Adipocyte (in vitro differentiated cells): Measurements from ENCODE around the gene FECH.
"Not testable (repeated sequence)": the region's sequence is repeated elsewhere in the genome, so short reads cannot be mapped to it uniquely, and the experiment has no call there.

Source experiments
- DNase-seq: peaks from one replicate; pipeline ENCODE4 v3.0.0-alpha.2; 2015; ENCODE audit warnings: low read depth
- H3K27me3 ChIP-seq: replicated peaks from 2 replicates; pipeline ENCODE4 v1.7.0; 2013; ENCODE audit warnings: mild to moderate bottlenecking, low read length, moderate library complexity; ENCODE audit not compliant: control insufficient read depth, insufficient read depth
- H3K36me3 ChIP-seq: 2 replicates; pipeline ENCODE4 v1.7.0; 2013; ENCODE audit warnings: low read length, mild to moderate bottlenecking, moderate library complexity; ENCODE audit not compliant: control insufficient read depth, insufficient read depth, severe bottlenecking
- H3K4me1 ChIP-seq: 2 replicates; pipeline ENCODE4 v1.7.0; 2013; ENCODE audit warnings: mild to moderate bottlenecking, low read length, moderate library complexity; ENCODE audit not compliant: control insufficient read depth, insufficient read depth
- H3K4me3 ChIP-seq: 2 replicates; pipeline ENCODE4 v1.7.0; 2013; ENCODE audit warnings: mild to moderate bottlenecking, low read length, moderate library complexity
- H3K9ac ChIP-seq: 2 replicates; pipeline ENCODE4 v1.7.0; 2013; ENCODE audit warnings: mild to moderate bottlenecking, low read length, moderate library complexity
- H3K9me3 ChIP-seq: 2 replicates; pipeline ENCODE4 v1.7.0; 2013; ENCODE audit warnings: mild to moderate bottlenecking, low read length, moderate library complexity; ENCODE audit not compliant: control insufficient read depth

FECH gene

DNA sequence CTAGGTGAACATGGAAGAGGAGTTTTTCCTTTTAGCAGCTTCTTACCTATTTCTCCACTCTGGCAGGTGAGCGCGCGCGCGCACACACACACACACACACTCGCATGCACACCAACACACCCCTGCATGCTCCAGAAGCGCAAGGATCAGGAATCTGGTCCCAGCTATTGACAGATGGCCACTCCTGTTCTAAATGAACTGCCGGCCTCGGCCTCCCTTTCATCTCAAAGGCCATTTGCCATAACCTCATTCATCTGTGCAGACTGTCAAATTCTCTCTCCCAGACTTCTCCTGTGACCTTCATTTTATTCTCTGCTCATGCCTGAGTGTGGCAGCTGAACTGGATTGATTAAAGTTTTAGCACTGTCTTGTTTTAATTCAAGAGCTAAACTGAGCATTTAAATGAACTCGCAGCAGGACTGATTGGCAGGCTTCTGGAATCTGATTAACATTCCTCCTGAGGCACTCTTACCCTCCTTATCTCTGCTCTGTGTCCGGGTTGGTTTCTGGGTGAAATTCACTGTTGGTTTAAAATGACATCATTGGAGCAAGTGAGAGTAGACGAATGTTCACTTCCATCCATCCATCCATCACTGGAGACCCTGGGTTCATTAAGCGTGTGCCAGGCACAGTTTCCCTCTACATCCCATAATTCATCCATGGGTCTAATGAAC lies 58.8 kb downstream of the FECH start:
- no peaks in the 10 kb centered on the region for H3K36me3 ChIP-seq
- no peak for DNase-seq
- no peaks in the 10 kb centered on the region for H3K4me1 ChIP-seq
- peaks cover 5% of the 10 kb centered on the region for H3K9me3 ChIP-seq
- H3K9ac ChIP-seq: no peak overlapping the region
- no peak overlapping the region for H3K4me3 ChIP-seq
- H3K27me3 ChIP-seq: no peaks in the 10 kb centered on the region

DNA sequence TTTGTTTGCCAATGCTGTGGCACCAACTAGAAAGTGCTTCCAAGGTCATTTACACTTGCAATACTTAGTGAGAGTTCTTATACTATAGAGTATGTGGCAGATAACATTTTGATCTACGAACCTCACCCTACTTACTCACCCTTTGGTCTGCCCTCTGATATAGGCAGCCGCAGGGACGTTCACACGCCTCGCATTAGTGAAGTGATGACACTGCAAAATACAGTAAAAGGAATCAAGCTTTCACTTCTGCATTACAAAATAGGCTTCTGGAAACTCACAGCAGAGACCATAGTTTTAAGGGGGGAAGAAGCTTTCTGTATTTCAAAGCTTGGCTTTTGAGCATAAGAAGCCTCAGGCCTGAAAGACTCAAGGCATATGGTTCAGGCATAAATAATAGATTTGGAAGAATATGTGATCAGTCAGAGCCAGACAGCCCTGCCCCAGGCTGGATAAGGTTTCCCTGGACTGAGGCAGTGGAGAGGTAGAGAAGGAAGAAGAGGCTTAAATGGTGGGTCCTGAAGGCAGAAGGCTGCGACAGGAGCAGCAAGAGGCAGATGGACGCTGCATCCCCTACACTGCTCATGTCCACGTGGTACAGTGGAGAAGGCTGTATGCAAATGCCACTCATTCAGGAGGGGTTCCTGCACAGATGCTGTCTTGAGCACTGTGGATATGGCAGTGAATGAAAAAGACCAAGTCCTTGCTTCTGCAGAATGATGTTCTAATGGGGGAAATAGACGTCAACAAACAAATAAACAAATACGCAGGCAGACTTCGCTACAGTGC lies 63.1 kb downstream of the FECH start:
- no peaks in the 10 kb centered on the region for H3K4me1 ChIP-seq

DNA sequence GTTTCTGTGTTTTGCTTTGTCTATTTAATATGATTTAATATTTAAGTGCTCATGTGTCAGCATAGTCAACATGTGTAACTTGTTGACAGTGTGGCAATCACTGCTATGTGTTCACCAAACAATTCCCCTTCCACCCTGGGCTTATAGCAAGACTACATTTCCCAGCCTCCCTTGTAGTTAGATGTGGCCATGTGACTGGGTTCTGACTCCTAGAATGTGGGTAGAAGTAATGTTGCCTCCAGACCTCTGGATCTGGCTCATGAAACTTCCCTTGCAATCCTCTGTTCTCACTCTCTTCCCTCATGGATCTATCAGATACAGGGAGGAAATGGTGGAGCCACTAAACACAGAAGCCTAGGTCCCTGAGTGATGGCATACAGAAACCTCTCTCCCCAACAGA lies 64.2 kb downstream of the FECH start:
- H3K4me3 ChIP-seq, H3K4me1 ChIP-seq, H3K36me3 ChIP-seq, H3K9me3 ChIP-seq, H3K27me3 ChIP-seq, DNase-seq, H3K9ac ChIP-seq: not testable (repeated sequence)

More for the DNA sequence above, 63.1 kb downstream of the FECH start:
- H3K9me3 ChIP-seq: peaks cover 5% of the 10 kb centered on the region
- H3K4me3 ChIP-seq: no peak overlapping the region
- H3K36me3 ChIP-seq: no peaks in the 10 kb centered on the region
- no peak for DNase-seq
- H3K9ac ChIP-seq: no peak overlapping the region
- no peaks in the 10 kb centered on the region for H3K27me3 ChIP-seq

DNA sequence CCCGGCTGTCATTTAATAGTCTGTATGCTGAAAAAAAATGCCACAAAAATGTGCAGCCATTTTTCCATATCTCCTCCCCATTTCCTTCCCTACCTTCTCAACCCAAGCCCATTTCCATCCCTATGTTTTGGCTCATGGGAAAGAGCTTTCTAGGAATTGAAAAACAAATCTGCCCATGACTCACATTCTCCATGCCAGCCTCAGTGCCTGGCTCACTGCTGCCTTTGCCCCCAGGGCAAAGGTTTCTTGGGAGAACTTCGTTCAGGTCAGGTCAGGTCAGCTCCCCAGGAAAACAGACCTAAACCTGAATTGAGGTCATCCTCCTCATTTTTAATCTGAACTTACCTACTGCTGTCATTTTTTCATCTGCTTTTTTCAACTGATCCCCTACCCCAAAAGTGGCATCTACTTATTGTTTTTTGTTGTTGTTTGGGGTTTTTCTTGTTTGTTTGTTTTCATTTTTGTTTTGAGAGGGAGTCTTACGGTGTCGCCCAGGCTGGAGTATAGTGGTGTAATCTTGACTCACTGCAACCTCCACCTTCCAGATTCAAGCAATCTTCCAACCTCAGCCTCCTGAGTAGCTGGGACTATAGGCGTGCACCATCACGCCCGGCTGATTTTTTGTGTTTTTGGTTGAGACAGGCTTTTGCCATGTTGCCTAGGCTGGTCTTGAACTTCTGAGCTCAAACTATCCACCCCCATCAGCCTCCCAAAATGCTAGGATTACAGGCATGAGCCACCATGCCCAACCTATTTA lies 66.7 kb downstream of the FECH start:
- Histone ChIP-seq H3K4me3 (no peak overlapping the region), H3K9ac (no peak overlapping the region), H3K27me3 (no peaks in the 10 kb centered on the region), H3K4me1 (no peaks in the 10 kb centered on the region), H3K36me3 (no peaks in the 10 kb centered on the region), H3K9me3 (no peaks in the 10 kb centered on the region)
- no peak for DNase-seq

DNA sequence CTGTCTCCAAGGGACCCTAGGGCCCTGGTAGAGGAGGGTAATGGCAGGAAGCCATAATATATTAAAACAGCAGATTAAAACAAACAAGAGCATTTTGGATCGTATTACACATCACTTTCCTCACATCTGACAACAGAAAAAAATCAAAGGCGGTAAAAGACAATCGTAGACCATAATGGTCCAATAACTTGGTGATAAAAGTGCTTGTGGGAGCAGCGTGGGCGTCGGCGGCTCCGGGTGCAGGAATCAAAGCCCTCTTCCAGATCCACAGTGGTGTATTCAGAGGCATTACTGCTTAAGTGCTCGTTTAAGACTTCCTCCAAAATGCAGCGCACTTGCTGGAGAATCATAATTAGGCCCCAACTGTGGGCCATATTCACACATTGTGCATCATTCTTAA lies 68.0 kb downstream of the FECH start:
- H3K4me1 ChIP-seq: no peaks in the 10 kb centered on the region
- no peak overlapping the region for H3K4me3 ChIP-seq
- no peaks in the 10 kb centered on the region for H3K27me3 ChIP-seq
- no peaks in the 10 kb centered on the region for H3K36me3 ChIP-seq
- DNase-seq: no peak
- H3K9me3 ChIP-seq: no peaks in the 10 kb centered on the region
- H3K9ac ChIP-seq: no peak overlapping the region

DNA sequence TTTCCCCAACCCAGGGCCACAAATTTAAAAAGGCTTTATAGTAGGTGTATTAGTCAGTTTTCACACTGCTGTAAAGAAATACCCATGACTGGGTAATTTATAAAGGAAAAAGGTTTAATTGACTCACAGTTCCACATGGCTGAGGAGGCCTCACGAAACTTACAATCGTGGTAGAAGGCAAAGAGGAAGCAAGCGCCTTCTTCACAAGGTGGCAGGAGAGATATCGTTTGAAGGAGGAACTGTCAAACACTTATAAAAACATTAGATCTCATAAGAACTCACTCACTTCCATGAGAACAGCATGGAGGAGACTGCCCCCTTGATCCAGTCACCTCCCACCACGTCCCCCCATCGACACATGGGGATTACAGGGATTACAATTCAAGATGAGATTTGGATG lies 70.4 kb downstream of the FECH start:
- Histone ChIP-seq H3K9ac (no peak overlapping the region), H3K4me1 (no peaks in the 10 kb centered on the region), H3K4me3 (no peak overlapping the region), H3K9me3 (no peaks in the 10 kb centered on the region), H3K27me3 (no peaks in the 10 kb centered on the region), H3K36me3 (no peaks in the 10 kb centered on the region)
- DNase-seq: no peak

DNA sequence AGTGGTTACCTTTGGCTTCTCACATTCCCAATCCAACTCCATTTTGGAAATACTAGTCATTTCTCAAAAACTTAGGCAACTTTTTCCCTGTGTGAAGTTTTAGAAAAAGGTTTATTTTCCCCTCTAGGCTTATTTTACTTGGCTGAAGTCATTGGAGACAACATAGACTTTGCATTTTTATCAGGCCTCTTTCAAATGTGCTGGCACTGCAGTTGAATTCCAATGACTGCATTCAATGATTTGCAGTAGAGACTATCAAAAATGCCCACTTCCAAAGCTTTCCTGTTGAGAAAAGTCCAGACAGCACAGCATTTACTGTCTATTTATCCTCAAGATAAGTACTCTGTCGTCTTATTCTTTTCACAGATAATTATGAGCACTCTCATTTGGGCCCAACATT lies 81.3 kb downstream of the FECH start:
- peaks cover 4% of the 10 kb centered on the region for H3K27me3 ChIP-seq
- H3K4me1 ChIP-seq: no peaks in the 10 kb centered on the region
- no peaks in the 10 kb centered on the region for H3K36me3 ChIP-seq
- H3K9me3 ChIP-seq: no peaks in the 10 kb centered on the region
- no peak overlapping the region for H3K4me3 ChIP-seq
- H3K9ac ChIP-seq: no peak overlapping the region
- DNase-seq: peak; percentile 0

DNA sequence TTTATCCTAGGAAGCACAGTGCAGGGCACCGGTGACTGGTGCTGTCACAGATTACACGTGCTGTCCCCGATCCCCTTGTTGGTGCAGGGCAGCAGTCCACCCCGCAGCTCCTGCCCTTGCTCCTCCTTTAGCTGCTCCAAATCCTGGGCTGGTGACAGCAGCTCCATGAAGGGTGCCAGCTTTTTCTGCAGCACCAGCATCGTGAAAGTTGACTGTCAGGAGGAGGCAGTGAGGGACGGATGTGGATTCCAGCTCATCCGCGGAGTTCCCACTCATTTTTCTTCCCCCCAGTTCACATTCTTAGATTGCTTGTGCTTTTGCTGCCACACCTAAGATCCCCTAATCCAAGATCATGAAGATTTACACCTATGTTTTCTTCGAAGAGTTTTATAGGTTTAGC lies 83.9 kb downstream of the FECH start:
- Histone ChIP-seq H3K4me3 (no peak overlapping the region), H3K36me3 (no peaks in the 10 kb centered on the region), H3K9me3 (no peaks in the 10 kb centered on the region), H3K27me3 (peaks cover 3% of the 10 kb centered on the region), H3K9ac (no peak overlapping the region), H3K4me1 (peaks cover 3% of the 10 kb centered on the region)
- DNase-seq: no peak

DNA sequence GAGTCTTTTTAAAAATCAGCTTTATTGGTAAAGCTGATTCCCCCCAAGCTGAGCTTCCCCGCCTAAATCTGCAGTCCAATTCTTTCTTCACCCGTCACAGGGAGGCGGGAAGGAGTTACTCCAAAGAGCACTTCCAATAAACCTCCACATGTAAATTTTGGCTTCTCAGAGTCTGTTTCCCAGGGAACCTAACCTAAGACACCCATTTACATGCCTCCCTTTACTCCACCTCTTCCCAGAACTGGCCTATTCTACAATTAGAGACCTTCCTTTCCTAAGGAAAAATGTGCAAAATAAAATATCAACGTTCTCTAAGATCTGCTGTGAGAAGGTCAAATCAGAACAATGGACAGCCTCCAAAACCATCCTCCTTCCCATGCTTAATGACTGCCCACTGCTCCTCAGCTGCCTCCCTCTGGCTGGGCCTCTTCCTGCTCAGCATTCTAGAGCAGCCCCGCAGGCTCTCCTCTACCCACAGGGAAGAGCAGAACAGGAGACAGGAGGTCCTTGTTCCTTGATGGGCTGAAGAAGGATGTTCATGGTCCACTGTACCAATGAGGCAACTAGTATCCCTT lies 87.7 kb downstream of the FECH start:
- peaks cover 3% of the 10 kb centered on the region for H3K27me3 ChIP-seq
- no peak overlapping the region for H3K9ac ChIP-seq
- no peak for DNase-seq
- no peak overlapping the region for H3K4me3 ChIP-seq
- H3K9me3 ChIP-seq: no peaks in the 10 kb centered on the region
- H3K36me3 ChIP-seq: no peaks in the 10 kb centered on the region
- H3K4me1 ChIP-seq: peaks cover 11% of the 10 kb centered on the region
